Measurements from ENCODE around the gene HOXA5. TPM values are rescaled to one million over a fixed set of nuclear protein-coding genes. Genes with fewer than 3 reads are reported as not detected.

HOXA5 gene
- total RNA-seq, 4 donors from 2014 or later = 3.6 to 8.2 (median 6.8) TPM

DNA sequence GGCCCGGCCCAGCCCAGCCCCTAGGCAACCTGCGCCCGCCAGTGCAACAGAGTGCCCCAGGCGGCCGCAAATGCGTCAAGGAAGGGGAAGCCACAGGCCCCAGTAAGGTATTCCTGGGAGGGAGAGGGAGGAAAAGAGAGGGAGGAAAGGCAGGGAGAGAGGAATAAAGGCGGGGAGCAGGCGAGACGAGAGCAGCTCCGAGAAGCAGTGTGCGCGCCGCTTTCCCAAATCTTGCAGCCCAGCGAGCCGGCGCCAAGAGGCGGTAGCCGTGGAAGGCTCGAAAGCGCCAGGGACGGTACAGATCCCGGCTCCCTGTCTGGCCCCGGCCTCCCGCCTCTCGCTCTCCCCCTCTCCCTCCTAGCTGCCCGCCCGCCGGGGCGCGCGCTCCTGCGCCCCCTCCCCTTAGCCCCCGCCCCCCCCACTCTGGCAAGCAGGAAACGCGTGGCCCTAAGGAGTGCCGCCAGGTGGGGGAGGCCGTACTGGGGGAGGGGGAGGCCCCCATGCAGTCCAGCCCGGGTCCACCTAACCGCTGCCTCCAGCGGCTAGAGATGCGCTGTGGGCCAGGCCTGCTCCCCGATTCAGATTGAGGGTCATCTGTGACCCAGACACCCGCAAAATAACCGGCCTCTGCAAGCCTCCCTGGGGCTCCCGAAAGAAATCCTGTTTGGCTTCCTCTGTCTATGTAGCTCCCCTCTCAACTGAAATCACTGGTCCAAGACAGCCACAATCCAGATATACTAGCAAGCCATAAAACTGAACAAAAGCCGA, 26.4 kb upstream of the HOXA5 start:
- Histone ChIP-seq H3K4me1 (peaks cover 30 to 81% (median 50%) of the 10 kb centered on the region in 3 donors), H3K27me3 (peaks cover 68 to 100% (median 85%) of the 10 kb centered on the region in 4 donors), H3K36me3 (no peaks in the 10 kb centered on the region), H3K27ac (no peak overlapping the region), H3K4me3 (peak overlapping the region in 3 of 4 donors; percentile 5 to 49 (median 23)), H3K9me3 (no peaks in the 10 kb centered on the region)
- no peak for TF ChIP-seq POLR2A (IDR thresholded peaks at IDR 0.05)
- TF ChIP-seq, protein P1, sequence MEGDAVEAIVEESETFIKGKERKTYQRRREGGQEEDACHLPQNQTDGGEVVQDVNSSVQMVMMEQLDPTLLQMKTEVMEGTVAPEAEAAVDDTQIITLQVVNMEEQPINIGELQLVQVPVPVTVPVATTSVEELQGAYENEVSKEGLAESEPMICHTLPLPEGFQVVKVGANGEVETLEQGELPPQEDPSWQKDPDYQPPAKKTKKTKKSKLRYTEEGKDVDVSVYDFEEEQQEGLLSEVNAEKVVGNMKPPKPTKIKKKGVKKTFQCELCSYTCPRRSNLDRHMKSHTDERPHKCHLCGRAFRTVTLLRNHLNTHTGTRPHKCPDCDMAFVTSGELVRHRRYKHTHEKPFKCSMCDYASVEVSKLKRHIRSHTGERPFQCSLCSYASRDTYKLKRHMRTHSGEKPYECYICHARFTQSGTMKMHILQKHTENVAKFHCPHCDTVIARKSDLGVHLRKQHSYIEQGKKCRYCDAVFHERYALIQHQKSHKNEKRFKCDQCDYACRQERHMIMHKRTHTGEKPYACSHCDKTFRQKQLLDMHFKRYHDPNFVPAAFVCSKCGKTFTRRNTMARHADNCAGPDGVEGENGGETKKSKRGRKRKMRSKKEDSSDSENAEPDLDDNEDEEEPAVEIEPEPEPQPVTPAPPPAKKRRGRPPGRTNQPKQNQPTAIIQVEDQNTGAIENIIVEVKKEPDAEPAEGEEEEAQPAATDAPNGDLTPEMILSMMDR (IDR thresholded peaks at IDR 0.05) = no peak
- 5 to 6% methylated on average over 27 to 28 of the region's 46 CpGs for WGBS, 2 donors
- intact Hi-C loops (cut with DNase I) = loop anchor here (5.0 to 10.0 kb wide), 2 partner anchors 793 to 1315 kb away; no protein-coding TSS in a partner anchor
- no peak for DNase-seq

DNA sequence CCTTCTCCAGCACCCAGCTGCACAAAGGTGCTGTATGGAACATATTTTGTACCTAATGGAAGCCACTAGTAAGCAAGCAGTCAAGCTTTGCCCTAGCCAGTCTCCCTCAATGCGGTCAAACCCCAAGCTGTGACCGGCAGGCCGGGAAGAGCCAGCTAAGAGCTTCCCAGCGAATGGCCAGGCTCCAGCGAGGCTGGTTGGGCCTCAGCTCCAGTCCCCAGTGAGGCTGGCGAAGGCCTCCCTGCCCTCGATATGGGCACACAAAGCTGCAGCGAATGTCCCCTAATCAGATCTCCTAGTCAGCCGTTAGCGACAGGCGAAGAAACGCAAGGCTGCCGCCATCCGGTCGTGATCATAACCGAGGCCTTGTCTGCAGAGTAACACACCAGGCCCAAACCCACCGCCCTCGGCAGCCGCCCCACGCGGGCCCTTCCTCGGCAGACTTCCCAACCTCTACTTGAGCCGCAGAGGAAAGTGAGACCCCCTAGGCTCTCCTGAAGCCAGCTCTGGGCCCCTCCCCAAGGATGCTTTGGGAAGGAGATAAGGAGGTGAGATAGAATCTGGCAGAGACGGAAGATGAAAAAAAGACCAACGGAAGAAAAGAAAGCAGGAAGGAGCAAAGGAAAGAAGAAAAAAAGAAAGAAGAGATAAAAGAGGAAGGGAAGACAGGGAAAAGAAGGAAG, 24.9 kb upstream of the HOXA5 start:
- DNase-seq = no peak
- intact Hi-C loops (cut with DNase I) = loop anchor here (5.0 to 10.0 kb wide), 2 partner anchors 791 to 1314 kb away; no protein-coding TSS in a partner anchor

DNA sequence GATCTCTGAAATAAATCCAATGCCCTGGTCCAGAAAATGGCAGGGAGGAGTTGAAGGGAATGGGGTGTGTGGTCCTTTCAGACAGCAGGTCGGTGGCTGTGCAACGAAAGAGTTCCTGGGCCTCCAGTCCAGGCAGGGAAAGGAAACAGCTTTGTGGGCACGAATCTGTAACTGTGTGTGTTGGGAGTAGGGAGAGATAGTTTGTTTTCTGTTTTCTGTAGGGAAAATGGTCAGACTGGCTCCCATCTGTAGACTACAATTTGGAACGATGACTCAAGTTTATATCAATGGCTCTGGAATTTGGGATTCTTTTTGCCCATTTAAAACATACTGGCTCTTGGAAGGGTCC, 24.4 kb upstream of the HOXA5 start:
- WGBS, 2 donors = 40 to 47% methylated on average over 4 of the region's 4 CpGs
- no peak for TF ChIP-seq POLR2A (IDR thresholded peaks at IDR 0.05)
- TF ChIP-seq, protein P1 (IDR thresholded peaks at IDR 0.05) = no peak
- DNase-seq = no peak

More for the DNA sequence above, 24.9 kb upstream of the HOXA5 start:
- WGBS, 2 donors = 37 to 52% methylated on average over 15 to 17 of the region's 25 CpGs
- Histone ChIP-seq H3K27me3 (peaks cover 64 to 100% (median 85%) of the 10 kb centered on the region in 4 donors), H3K4me1 (peaks cover 28 to 77% (median 42%) of the 10 kb centered on the region in 3 donors), H3K36me3 (no peaks in the 10 kb centered on the region), H3K4me3 (no peak overlapping the region), H3K27ac (no peak overlapping the region), H3K9me3 (no peaks in the 10 kb centered on the region)
- no peak for TF ChIP-seq POLR2A (IDR thresholded peaks at IDR 0.05)
- TF ChIP-seq, protein P1 (IDR thresholded peaks at IDR 0.05) = no peak

DNA sequence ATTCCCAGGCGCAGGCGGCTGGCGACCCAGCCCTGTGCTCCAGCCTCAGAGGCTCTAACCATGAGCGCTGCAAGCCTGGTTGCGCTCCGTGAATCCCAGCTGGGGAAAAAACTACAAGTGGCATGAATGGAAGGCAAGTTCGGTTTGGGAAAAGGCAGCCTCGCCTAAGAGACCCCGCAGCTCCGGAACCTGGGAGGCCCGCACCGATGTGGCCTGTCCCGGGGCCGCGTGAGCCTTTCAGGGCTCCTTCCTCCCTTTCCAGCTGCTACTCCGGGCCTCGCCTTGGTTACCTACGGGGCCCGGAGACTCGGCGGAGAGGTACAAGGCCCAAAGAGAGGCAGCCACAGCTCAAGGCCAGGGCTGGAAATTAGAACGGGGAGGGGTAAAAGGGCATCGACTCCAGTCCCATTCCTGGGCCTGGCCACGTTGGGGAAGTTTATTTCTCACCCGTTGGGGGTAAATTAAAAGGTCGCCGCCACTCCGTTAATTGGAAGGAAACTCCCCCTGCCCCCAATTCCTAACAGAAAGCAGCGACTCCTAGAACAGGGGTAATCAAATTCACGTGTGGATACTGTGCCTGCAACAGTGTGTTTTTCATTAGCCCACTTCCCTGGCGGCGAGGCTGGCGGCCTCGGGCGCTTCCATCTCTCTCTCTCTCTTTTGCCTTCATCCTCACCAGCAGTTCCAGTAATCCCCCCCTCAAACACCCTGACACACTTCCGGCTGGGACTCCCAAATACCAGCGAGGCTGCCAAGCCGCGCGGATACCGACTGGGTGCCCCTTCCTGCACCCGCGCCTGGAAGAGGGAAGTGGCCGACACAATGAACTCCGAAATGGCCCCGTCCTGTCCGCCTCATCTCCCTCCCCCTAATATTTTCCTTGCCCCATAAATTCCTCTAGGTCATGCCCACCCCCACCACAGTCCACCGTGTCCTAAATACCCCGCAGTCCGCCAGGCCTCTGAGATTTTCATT, 23.3 kb upstream of the HOXA5 start:
- peak overlapping the region in 2 of 4 donors; percentile 41 to 51 for H3K4me3 ChIP-seq
- DNase-seq = no peak

More for the DNA sequence above, 24.4 kb upstream of the HOXA5 start:
- Histone ChIP-seq H3K9me3 (no peaks in the 10 kb centered on the region), H3K27me3 (peaks cover 59 to 100% (median 84%) of the 10 kb centered on the region in 4 donors), H3K4me1 (peaks cover 25 to 72% (median 37%) of the 10 kb centered on the region in 3 donors), H3K27ac (no peak overlapping the region), H3K4me3 (no peak overlapping the region), H3K36me3 (no peaks in the 10 kb centered on the region)
- intact Hi-C loops (cut with DNase I) = loop anchor here (5.0 to 10.0 kb wide), 2 partner anchors 791 to 1313 kb away; no protein-coding TSS in a partner anchor

More for the DNA sequence above, 23.3 kb upstream of the HOXA5 start:
- H3K27ac ChIP-seq = no peak overlapping the region
- peaks cover 49 to 100% (median 77%) of the 10 kb centered on the region in 4 donors for H3K27me3 ChIP-seq
- intact Hi-C loops (cut with DNase I) = loop anchor here (5.0 to 10.0 kb wide), 2 partner anchors 790 to 1312 kb away; no protein-coding TSS in a partner anchor
- no peaks in the 10 kb centered on the region for H3K36me3 ChIP-seq
- TF ChIP-seq, protein P1 (IDR thresholded peaks at IDR 0.05) = no peak
- no peak for TF ChIP-seq POLR2A (IDR thresholded peaks at IDR 0.05)
- WGBS, 2 donors = 22 to 38% methylated on average over 29 to 38 of the region's 50 CpGs
- H3K9me3 ChIP-seq = no peaks in the 10 kb centered on the region
- H3K4me1 ChIP-seq = peaks cover 21 to 65% (median 32%) of the 10 kb centered on the region in 3 donors
